Activated T-helper 1 cell treated with anti-CD3 and anti-CD28 coated beads, Interleukin-2, amount 50 U/mL, for 16 hours (primary cell): ENCODE measurements around the gene GSDME.

Source experiments
- DNase-seq, 2 donors: peaks; one replicate each; pipeline ENCODE4 v3.0.0-alpha.2; 2020; ENCODE audit warnings: low read depth in 1 of 2, low spot score in 1 of 2

The GSDME gene

GRCh38 chr7:24706211-24707170 is 50.8 kb downstream of the GSDME start:
- DNase-seq, result no peak

DNA sequence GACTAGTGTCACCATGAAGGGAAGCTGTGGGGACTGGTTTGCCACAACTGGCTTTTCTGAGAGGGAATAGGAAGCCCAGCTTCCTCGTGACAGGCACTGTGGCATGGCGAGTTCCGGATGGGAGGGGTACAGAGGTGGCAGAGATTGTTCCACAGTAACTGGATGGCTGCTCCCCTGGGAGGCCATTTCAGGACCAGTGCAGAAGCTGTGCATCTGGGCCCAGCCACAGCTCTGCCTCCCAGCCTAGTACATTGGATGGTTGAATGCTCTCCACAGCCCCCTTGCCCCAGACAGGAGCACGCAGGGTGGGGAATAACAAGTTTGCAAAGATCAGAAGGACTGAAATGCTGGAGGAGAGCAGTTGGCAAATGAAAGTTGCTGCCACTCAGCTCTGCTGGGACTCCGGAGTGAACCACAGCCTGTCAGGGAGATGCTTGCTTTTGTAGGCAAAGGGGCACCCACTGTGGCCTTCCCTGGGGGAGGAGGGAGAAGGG is 51.8 kb downstream of the GSDME start:
- DNase-seq, result no peak

DNA sequence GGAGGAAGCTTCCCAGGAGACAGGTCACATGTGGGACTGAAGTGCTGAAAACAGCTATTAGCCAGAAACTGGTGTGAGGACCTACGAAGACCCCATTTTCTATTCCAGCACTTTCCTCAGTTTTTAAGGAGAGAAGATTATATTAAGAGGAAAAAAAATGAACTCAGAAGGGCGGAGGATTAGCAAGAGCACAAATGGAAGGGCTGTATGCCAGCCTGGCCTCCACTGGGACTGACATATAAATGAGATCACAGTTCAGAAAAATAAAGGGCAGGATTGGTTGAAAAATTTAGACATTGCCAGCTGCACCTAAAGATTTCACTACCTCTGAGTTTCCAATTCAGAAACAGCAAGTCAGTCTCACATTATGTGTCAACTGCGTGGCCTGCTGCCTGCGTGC is 53.0 kb downstream of the GSDME start:
- no peak for DNase-seq

DNA sequence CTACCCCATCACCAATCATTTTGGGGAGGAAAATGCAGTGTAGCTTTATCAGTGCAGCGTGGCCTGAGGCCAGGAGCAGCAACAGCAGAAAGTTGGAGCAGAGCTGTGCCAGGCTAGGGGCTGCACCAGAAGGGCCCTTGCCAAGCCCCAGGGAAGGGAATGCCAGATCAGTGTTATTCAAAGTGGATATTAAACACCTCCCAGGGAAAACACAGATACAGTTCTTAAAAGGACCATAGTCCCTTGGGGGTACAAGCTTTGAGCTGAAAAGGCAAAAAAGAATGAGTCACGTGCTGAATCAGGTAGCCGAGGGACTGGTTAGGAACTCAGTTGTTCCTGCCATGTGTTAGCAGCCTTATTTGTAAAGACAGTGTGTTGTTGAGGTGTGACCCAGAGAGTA is 54.0 kb downstream of the GSDME start:
- no peak for DNase-seq

DNA sequence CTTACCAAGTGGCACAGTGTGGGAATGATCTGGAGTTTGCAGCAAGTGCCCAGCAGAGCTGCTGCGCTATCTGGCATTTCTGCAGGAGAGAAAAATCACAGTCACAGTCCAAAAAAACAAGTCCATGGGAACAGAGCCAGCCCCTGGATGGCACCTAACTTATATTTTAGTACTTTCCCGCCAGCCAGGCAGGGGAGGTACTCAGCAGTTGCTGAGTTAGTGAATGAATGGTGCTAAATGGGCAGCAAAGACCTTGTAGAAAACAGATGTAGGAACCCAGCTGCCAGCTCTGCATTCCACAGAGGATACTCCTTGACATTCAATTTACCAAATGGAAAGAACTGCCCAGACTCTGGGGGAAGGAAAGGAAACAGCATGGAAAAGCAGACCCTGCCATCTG is 54.5 kb downstream of the GSDME start:
- no peak for DNase-seq

GRCh38 chr7:24701261-24702235 is 55.7 kb downstream of the GSDME start:
- DNase-seq, result no peak

GRCh38 chr7:24700521-24701260 is 56.6 kb downstream of the GSDME start:
- no peak for DNase-seq

DNA sequence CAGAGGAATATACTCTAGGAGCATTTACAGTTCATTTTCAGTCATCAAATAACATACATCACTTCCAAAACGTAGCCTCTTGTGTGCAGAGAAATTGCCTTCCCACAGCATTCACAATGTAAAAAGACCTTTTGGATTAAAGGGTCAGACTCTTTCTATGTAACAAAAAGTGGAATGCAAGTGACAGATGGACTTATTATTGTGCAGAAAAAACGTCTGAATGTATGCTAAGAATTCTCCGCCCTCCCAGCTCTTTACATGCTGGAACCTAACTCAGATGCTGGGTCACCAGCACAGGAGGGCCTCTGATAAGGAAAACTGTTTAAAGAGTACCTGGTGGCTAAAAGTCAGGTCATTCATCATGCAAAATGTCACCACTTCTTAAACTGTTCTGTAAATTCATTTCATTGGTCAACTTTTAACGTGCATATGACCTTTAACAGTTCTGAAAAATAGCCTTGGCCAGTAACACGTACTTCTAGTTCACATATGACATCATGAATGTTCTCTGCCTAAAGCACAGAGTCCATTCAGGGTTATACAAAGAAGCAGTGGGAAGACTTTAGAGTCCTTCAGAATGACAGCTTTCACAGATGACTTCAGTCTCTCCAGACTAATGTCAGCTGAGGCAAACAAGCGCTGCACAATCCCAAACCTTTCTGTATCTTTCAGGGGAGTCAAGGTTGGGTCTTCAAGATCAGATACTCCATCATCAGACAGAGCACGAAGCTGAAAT is 58.6 kb downstream of the GSDME start:
- no peak for DNase-seq

DNA sequence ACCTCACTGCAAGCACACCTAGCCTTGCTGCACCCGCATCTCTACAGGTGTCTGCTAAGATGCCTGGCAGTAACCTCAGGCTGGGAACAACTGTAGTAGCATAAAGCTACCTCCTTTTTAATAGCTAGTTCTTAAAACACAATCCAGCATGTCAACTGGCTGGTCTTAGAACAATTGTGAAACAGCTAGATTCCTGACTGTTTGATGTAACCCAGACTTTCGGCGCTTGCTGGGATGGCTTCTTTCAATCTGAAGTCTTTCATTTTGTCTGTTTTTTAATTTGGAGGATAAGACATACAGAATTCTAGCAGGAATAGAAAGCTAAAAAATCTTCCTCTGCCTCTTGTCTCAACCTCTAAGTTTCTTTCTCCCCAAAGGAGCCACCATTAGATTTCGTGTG is 59.8 kb downstream of the GSDME start:
- no peak for DNase-seq

- DNase-seq, result no peak
Measured at GRCh38 chr7:24692592-24692991, 64.7 kb downstream of the GSDME start.

- no peak for DNase-seq
Measured at GRCh38 chr7:24690251-24690650, 67.0 kb downstream of the GSDME start.

- DNase-seq, result no peak
Measured at GRCh38 chr7:24685708-24686107, 71.6 kb downstream of the GSDME start.

- DNase-seq, result no peak
Measured at GRCh38 chr7:24670782-24671181, 86.5 kb downstream of the GSDME start.

GRCh38 chr7:24669971-24670591 is 87.2 kb downstream of the GSDME start:
- no peak for DNase-seq

DNA sequence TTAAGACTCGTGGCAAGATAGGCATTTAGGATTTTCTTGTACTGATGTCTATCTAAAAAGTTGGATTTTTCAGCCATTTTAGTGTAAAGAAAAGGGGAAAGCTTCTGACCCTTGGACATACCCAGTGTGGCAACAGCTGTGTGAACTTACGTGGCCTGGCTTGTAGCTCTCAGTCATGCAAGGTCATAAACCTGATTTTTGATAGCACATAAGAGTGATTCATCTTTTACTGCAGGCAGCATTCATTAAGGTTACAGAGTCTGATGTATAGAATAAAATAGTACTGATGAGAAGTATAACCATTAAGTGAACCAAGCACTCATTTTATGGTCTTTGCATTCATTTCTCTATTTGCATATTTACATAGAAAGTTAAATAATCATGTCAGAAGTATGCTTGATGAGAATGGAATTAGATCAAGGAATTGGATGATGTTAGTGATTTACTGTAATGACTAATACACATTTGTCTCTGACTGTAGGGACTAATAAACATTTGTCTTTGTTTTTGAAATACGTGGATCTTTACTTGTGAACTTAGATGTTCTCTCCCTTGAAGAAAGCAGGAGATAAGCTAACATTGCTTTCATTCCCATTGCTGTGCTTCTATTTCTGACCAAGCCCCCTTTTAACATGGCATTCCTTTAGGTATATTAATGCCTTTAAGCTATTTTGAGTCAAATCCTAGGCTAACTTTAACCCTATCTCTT is 88.2 kb downstream of the GSDME start:
- DNase-seq, result no peak

DNA sequence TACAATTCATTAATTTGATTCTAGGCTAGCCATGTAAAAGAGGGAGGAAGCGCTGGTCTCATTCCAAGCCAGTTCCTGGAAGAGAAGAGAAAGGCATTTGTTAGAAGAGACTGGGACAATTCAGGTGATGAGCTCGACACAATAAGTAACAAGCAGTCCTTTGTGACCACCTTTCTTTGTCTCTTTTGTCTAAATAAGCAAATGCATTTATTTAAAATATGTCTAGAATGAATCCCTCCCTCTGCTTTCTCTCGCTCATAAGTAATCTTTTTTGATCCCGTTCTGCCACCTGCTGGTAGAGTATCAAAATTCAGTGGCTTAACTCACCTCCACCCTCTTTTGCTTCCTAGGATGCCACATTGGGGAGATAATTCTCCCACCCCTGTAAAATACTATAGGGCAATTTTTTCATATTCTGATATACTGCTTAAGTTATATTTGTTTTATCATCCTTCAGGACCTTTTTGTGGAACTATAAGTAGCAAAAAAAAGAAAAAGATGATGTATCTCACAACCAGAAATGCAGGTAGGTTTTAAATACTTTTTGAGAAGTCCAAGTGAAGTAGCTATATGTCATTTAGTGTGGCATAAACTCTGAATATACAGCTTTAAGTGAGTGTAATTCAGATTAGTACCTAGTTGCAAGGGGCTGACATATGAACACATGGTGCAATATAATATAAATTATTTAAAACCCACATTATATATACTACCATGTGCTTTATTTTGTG is 91.5 kb downstream of the GSDME start:
- DNase-seq, result peak in 1 of 2 donors; percentile 2

GRCh38 chr7:24660546-24660945 is 96.7 kb downstream of the GSDME start:
- DNase-seq, result no peak

- no peak for DNase-seq
Measured at GRCh38 chr7:24659505-24659904, 97.8 kb downstream of the GSDME start.

DNA sequence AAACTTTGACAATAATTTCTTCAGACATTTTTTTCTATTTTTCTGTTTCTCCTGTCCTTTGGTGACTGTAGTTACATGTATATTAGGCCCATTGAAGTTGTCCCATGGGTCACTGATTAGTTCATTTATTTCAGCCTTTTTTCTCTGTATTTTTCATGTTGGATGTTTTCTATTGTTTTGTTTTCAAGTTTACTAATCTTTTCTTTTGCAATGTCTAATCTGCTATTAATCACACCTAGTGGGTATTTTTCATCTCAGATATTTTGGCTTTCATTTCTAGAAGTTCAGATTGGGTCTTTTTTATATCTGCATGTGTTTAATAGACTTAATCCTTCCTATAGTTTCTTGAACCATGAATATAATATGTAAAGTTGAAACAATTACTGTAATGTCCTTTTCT is 99.3 kb downstream of the GSDME start:
- DNase-seq, result no peak
